ENCODE data around the gene TMEM219.

- TF ChIP-seq POLR2AphosphoS5 (IDR thresholded peaks at IDR 0.05) (no peak), POLR2A (IDR thresholded peaks at IDR 0.05) (peak in 1 of 2 donors; percentile 16), EP300 (IDR thresholded peaks at IDR 0.05) (no peak)
- TF ChIP-seq, protein P1, sequence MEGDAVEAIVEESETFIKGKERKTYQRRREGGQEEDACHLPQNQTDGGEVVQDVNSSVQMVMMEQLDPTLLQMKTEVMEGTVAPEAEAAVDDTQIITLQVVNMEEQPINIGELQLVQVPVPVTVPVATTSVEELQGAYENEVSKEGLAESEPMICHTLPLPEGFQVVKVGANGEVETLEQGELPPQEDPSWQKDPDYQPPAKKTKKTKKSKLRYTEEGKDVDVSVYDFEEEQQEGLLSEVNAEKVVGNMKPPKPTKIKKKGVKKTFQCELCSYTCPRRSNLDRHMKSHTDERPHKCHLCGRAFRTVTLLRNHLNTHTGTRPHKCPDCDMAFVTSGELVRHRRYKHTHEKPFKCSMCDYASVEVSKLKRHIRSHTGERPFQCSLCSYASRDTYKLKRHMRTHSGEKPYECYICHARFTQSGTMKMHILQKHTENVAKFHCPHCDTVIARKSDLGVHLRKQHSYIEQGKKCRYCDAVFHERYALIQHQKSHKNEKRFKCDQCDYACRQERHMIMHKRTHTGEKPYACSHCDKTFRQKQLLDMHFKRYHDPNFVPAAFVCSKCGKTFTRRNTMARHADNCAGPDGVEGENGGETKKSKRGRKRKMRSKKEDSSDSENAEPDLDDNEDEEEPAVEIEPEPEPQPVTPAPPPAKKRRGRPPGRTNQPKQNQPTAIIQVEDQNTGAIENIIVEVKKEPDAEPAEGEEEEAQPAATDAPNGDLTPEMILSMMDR (IDR thresholded peaks at IDR 0.05) = no peak
Observed at GRCh38 chr16:29974291-29975133, 12.6 kb downstream of the TMEM219 start.
